Ovary (tissue), 9 donors: Measurements from ENCODE around the gene RBMS1. TPM values are rescaled to one million over a fixed set of nuclear protein-coding genes. Genes with fewer than 3 reads are reported as not detected.

Source experiments
- DNase-seq, 5 donors: peaks; one replicate each; pipeline ENCODE4 v3.0.0-alpha.2; 2019 to 2020
- H3K27ac ChIP-seq, 2 donors: fragments of 200-600 bp; one replicate each; pipeline versions ENCODE4 v1.5.1 to v1.8.0; 2019 to 2022
- H3K27me3 ChIP-seq: fragments of 200-600 bp; one replicate; pipeline ENCODE4 v1.8.0; 2022
- H3K36me3 ChIP-seq: fragments of 200-600 bp; sonication (generic); one replicate; pipeline ENCODE4 v1.5.1; 2019
- H3K4me1 ChIP-seq: one replicate; pipeline ENCODE4 v1.8.1; 2013; ENCODE audit warnings: mild to moderate bottlenecking, moderate library complexity; ENCODE audit not compliant: insufficient read depth
- H3K4me3 ChIP-seq: fragments of 200-600 bp; sonication (generic); one replicate; pipeline ENCODE4 v1.5.1; 2017
- H3K9me3 ChIP-seq, 2 donors: fragments of 200-600 bp in 1 of 2; sonication (generic) in 1 of 2; one replicate each; pipeline versions ENCODE4 v1.5.1 to v1.8.1; 2013 to 2019; ENCODE audit warnings: mild to moderate bottlenecking in 1 of 2, moderate library complexity in 1 of 2
- EP300 ChIP-seq: sonication (generic); formaldehyde crosslinking; IDR thresholded peaks from one replicate; pipeline ENCODE4 v1.6.1; 2017; ENCODE audit warnings: antibody characterized with exemption
- POLR2A ChIP-seq: fragments of 450-650 bp; IDR thresholded peaks from one replicate; pipeline ENCODE4 v1.6.1; 2017; ENCODE audit warnings: antibody characterized with exemption, mild to moderate bottlenecking, moderate library complexity
- WGBS, 3 donors: extraction: QIAGEN DNeasy Blood & Tissue Kit in 1 of 3; methylation state at CpG; one replicate each; pipeline versions ENCODE4 v1.1.5 to v1.1.7; 2013 to 2017; 5-methylcytosine and 5-hydroxymethylcytosine counted together
- intact Hi-C, 4 donors: fragments of 100-400 bp; cut with DNase I; formaldehyde crosslinking; loops; one replicate each; pipeline versions ENCODE4 v1.11.0 to v1.15.1; 2022 to 2023
- polyA plus RNA-seq, 2 donors: library from polyadenylated mRNA; stranded (reverse); fragments of 200-250 nt in 1 of 2; fragments of 350-450 nt in 1 of 2; fragmentation: Illumina TruSeq in 1 of 2; extraction: RNeasy Lipid Tissue Mini Kit (QIAGEN cat#74804) in 1 of 2; gene quantifications; one replicate each; pipeline ENCODE4 v1.2.3, GENCODE V29; 2013 to 2014
- total RNA-seq, 7 donors: library from RNA; depleted of rRNA in 2 of 7; stranded (reverse); fragments of >200 nt in 2 of 7; fragmentation: NEBNext Ultra II Directional in 3 of 7; extraction: Animal tissue kit (Norgen Biotek cat#: 25700) in 3 of 7; gene quantifications; one replicate each; pipeline versions ENCODE4 v1.1.0 to v1.2.4, GENCODE V29; 2016 to 2023
- TF ChIP-seq, protein P1 (sequence below), 3 donors: fragments of 450-650 bp in 2 of 3; fragments of 200-600 bp in 1 of 3; IDR thresholded peaks; one replicate each; pipeline versions ENCODE4 v1.5.1 to v1.8.0; 2016 to 2022; ENCODE audit warnings: antibody characterized with exemption in 3 of 3, mild to moderate bottlenecking in 1 of 3
- donor health status: DM: no; HTN: no; CAD: no; lungs with moderate emphysema.
- donor health status: DM: no; HTN: no; CAD: no.
- donor health status: Bipolar disorder and iron deficiency.
- donor health status: DM: yes; HTN: yes; CAD: no.
- donor health status: DM: no; HTN: no; CAD: no.
- donor health status: DM: yes; HTN: yes; CAD: no.

Gene RBMS1
- total and polyA plus RNA-seq, 9 donors = 50.7 to 91.9 (median 73.8) TPM

DNA sequence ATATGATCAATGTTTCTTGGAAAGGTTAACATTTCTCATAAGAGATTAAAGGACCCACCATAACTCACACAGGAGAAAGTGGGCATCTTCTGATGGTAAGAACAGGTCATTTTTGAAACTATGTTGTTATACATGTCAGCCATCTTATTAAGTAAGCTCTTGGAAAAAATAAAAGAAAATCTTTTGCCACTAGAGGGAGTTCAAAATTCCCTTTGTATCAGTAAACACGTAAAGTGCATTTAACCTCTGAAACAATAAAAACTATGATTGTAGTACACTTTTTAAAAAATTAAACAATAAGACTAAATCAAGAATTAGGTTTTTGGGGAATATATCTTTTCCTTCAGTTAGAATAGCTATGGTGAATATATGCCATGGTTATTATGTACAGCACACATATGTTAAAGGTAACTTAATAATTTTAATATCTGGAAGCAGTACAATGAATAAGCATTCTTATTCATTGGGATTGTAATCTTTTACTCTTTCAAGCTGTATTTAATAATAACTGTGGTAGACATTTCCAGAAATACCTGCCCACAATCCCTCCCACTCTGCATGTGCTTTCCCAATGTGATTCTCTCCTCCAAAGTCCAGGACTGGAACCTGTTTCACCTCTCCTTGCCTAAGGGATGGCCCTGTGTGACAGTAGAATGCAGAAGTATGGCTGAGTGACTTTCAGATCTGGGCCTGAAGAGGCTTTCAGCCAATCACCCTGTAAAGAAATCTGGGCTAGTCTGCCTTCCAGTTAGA lies 64.2 kb downstream of the RBMS1 start:
- no peak overlapping the region for H3K4me3 ChIP-seq
- H3K4me1 ChIP-seq = peaks cover 6% of the 10 kb centered on the region
- no peaks in the 10 kb centered on the region for H3K36me3 ChIP-seq
- TF ChIP-seq, protein P1, sequence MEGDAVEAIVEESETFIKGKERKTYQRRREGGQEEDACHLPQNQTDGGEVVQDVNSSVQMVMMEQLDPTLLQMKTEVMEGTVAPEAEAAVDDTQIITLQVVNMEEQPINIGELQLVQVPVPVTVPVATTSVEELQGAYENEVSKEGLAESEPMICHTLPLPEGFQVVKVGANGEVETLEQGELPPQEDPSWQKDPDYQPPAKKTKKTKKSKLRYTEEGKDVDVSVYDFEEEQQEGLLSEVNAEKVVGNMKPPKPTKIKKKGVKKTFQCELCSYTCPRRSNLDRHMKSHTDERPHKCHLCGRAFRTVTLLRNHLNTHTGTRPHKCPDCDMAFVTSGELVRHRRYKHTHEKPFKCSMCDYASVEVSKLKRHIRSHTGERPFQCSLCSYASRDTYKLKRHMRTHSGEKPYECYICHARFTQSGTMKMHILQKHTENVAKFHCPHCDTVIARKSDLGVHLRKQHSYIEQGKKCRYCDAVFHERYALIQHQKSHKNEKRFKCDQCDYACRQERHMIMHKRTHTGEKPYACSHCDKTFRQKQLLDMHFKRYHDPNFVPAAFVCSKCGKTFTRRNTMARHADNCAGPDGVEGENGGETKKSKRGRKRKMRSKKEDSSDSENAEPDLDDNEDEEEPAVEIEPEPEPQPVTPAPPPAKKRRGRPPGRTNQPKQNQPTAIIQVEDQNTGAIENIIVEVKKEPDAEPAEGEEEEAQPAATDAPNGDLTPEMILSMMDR (IDR thresholded peaks at IDR 0.05) = peak in 2 of 3 donors; percentile 38 to 49
- TF ChIP-seq POLR2A = no peak
- no peak for TF ChIP-seq EP300
- no peaks in the 10 kb centered on the region for H3K9me3 ChIP-seq
- WGBS, 3 donors = 13 to 18% (median 18%) methylated on average over 1 of the region's 1 CpG
- no peak for DNase-seq
- peak overlapping the region in 1 of 2 donors; percentile 74 for H3K27ac ChIP-seq
- intact Hi-C loops = no loop called here
- no peaks in the 10 kb centered on the region for H3K27me3 ChIP-seq

DNA sequence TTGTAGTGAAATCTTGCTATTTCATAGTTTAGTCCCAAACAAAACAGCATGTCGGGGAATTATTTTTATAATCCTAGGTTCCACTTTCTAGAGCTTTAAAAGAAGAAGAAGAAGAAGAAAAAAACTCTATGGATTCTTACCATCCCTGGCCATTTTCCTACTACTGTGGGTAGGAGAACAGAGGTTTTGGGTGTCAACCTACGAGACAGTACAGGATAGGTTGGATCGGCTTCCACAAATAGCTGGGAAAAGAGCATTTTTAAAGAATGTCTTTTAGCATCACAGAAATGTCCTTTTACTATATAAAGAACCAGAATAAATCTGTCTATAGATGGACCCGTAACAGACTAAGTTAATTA lies 65.2 kb downstream of the RBMS1 start:
- Histone ChIP-seq H3K27me3 (no peaks in the 10 kb centered on the region), H3K4me1 (peaks cover 10% of the 10 kb centered on the region), H3K4me3 (peak overlapping the region; percentile 6), H3K27ac (peak overlapping the region in 1 of 2 donors; percentile 74), H3K9me3 (no peaks in the 10 kb centered on the region), H3K36me3 (no peaks in the 10 kb centered on the region)
- 30 to 39% (median 32%) methylated on average over 4 of the region's 4 CpGs for WGBS, 3 donors
- intact Hi-C loops = no loop called here
- TF ChIP-seq POLR2A (no peak), EP300 (no peak)
- TF ChIP-seq, protein P1 (IDR thresholded peaks at IDR 0.05) = no peak
- DNase-seq = no peak

DNA sequence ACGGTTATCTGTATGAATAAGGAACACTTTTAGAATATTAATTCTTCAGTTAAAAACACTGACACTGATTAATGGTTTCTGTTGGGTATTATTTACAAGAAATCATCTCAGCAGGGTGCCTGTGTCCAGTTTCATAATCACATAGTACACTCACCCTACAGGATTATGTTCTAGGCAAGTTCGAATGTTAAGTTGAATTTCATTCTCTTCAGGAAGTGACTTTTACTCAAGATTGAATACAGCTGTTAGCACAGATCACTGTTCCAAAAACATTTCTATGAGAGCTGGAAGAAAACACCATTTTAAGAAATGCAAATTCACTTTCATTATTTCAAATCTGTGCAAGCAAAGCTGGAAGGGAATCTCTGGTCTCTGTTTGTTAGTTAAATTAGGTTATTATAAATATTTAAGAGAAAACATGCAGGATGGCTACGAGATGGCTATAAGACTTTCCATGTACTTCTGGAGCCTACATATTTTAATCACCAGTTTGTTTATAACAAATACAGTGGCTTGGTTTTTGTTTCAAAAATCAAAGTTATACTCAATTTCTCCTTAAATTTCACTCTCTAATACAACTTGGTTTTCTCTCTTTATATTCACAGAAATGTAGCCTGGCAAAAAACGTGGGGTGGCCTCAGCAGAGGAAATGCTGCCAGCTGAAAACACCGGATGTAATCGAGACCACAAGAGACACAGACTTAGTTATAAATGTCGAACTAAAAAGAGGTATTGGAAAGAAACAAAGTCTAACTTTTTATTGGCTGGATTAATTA lies 65.8 kb downstream of the RBMS1 start:
- intact Hi-C loops = no loop called here
- Histone ChIP-seq H3K4me3 (peak overlapping the region; percentile 6), H3K27ac (peak overlapping the region in 1 of 2 donors; percentile 74), H3K9me3 (no peaks in the 10 kb centered on the region), H3K36me3 (no peaks in the 10 kb centered on the region), H3K4me1 (peaks cover 10% of the 10 kb centered on the region), H3K27me3 (no peaks in the 10 kb centered on the region)
- WGBS, 3 donors = 8 to 10% (median 8%) methylated on average over 7 of the region's 7 CpGs
- TF ChIP-seq, protein P1 (IDR thresholded peaks at IDR 0.05) = no peak
- no peak for TF ChIP-seq EP300
- no peak for TF ChIP-seq POLR2A
- peak in 1 of 5 donors; percentile 43 for DNase-seq

DNA sequence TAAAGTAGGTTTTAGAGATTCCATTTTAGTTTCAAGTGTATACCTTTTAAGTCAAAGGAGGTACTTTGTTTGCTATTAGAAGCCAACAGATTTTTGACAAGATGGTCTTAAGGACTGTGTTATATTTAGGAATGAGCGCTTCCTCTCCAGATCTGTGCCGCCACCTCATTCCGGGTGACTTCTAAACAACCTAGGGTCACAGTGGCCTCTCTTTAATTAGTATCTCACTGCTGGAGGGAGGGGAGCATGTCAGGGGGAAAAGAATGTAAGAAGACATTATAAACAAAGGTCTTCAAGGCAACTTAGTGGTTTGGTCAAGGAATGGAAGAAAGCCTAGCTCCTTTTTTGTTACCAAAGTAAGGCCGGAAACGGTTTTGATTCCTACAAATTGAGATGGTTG lies 67.0 kb downstream of the RBMS1 start:
- no peak overlapping the region for H3K27ac ChIP-seq
- WGBS, 3 donors = 77 to 87% (median 81%) methylated on average over 5 of the region's 5 CpGs

More for the DNA sequence above, 67.0 kb downstream of the RBMS1 start:
- no peak overlapping the region for H3K4me3 ChIP-seq
- H3K36me3 ChIP-seq = no peaks in the 10 kb centered on the region
- no peaks in the 10 kb centered on the region for H3K9me3 ChIP-seq
- peaks cover 10% of the 10 kb centered on the region for H3K4me1 ChIP-seq
- intact Hi-C loops = no loop called here
- TF ChIP-seq EP300 (no peak), POLR2A (no peak)
- TF ChIP-seq, protein P1 (IDR thresholded peaks at IDR 0.05) = no peak
- H3K27me3 ChIP-seq = no peaks in the 10 kb centered on the region
- DNase-seq = no peak
